Ramos (cell line): ENCODE results near the gene ARFGAP1.
"Not testable (repeated sequence)": the region's sequence is repeated elsewhere in the genome, so short reads cannot be mapped to it uniquely, and the experiment has no call there.

Experiments used
- in situ Hi-C: fragments of 300-500 bp; cut with MboI; formaldehyde crosslinking; loops from one replicate; pipeline ENCODE4 v1.14.3; 2022; ENCODE audit warnings: low sequenced_read_pairs; ENCODE audit not compliant: unreplicated experiment

ARFGAP1 gene

DNA sequence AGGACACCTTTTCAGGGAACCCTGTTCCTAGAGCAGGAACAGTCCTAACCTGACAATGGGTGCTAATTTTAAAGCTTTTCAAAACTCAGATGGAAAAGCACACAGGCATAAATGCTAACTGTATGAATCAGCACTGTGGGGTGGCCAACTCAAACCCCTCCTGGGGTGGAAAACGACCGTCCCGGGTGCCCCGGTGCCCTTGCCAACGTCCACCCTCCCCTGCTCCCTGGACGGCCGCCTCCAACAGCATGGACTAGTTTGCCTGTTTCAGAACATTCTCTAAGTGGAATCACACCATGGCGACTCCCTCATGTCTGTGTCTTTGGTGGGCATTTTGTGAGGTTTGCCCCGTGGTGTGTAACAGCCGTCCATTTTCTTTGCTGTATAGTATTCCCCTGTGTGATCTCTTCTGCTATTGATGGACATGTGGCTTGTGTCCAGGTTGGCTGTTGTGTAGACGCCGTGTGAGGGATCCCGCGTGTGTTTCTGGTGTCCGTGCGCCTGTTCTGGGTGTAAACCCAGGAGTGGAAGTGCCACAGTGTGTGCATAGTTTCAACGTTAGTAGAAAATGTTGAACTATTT lies 26.2 kb downstream of the ARFGAP1 start:
- in situ Hi-C loops, result no loop called here

DNA sequence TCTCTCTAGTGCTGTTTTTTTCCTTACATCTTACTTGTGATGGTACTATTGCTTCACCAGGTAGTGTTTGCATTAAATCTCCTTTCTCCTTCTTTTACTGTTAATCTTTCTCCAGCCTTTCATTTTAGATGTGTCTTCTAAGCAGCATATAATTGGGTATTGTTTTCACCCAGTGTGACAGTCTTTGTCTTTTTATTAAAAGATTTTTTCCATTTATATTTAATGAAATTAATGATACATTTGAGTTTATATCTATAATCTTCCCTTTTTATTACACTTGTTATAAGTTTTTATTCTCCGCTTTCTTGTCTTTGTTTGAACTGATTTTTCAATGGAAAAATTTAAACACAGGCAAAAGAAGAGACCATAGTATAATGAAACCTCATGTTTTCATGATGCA lies 29.1 kb downstream of the ARFGAP1 start:
- in situ Hi-C loops, result no loop called here

GRCh38 chr20:63303095-63303666 lies 30.6 kb downstream of the ARFGAP1 start:
- in situ Hi-C loops, result no loop called here

GRCh38 chr20:63305393-63305792 lies 32.8 kb downstream of the ARFGAP1 start:
- in situ Hi-C loops, result no loop called here

GRCh38 chr20:63305933-63306672 lies 33.5 kb downstream of the ARFGAP1 start:
- in situ Hi-C loops, result not testable (repeated sequence)

DNA sequence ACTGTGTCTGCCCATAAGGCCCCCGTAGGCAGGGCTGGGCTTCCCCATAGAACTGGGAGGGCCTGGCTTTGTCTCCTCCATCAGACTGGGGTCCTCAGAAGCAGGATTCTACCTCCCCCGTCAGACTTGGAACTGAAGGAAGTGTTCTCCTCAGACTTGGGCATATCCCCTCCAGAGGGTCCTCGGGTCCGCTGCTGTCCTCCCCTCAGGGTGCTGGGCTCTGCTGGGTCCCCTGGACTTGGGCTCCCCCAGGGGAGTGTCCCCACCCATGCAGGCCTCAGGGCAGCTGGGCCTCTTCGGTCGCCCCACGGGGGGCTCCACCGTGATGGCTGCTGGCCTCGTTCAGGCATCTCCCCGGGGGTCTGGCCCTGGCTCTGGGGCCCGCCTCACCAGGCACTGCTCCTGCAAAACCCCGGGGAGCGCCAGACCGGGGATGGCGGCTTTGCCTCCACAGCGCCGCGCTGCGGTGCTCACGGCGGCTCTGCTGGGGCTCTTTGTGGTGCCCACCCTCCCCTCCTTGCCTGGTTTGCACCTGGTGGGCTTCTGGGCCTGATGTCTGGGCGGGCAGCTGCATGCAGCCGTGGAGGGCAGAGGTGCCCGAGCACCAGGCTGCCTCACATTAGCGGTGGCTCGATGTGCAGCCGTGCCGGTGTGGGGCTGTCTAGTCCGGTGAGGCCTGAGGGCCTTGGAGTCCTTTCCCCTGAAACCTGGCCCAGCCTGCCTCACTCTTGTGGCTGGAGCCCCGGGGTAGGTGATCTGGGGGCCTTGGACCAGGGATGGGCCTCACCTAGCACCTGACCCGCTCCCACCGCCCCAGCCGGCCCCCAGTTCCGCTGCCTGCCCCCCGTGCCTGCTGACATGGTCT lies 34.3 kb downstream of the ARFGAP1 start:
- in situ Hi-C loops, result no loop called here

GRCh38 chr20:63307538-63308217 lies 35.1 kb downstream of the ARFGAP1 start:
- in situ Hi-C loops, result no loop called here

DNA sequence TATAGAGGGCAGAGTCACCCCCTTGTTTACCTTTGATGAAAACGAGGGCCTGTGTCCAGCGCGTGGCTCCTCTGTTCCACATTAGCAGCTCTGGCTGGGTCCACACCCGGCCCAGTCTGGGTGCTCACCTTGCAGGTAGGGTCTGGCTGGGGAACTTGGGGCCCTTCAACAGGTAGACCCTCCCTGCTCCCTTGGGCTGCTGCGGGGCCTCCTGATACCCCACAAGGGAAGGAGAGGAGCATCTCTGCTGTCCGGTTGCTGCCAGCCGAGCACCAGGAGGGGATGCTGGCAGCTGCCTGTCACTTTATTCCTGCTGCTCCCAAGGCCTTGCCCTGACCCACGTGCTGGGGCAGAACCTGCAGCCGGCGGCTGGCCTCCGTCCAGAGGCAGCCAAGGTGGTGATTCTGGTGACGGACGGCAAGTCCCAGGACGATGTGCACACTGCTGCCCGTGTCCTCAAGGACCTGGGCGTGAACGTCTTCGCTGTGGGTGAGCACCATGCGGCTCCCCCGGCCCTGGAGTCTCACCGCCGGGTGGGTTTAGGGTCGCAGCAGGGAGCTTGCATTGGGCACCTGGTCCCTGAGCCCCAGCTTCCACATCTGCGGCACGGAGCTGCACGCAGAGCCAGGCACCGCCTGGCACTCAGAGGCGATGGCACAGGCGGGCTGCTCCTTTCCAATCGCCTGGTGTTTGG lies 35.8 kb downstream of the ARFGAP1 start:
- in situ Hi-C loops, result no loop called here

GRCh38 chr20:63309261-63310071 lies 36.9 kb downstream of the ARFGAP1 start:
- in situ Hi-C loops, result no loop called here

GRCh38 chr20:63310265-63310991 lies 37.8 kb downstream of the ARFGAP1 start:
- in situ Hi-C loops, result no loop called here

DNA sequence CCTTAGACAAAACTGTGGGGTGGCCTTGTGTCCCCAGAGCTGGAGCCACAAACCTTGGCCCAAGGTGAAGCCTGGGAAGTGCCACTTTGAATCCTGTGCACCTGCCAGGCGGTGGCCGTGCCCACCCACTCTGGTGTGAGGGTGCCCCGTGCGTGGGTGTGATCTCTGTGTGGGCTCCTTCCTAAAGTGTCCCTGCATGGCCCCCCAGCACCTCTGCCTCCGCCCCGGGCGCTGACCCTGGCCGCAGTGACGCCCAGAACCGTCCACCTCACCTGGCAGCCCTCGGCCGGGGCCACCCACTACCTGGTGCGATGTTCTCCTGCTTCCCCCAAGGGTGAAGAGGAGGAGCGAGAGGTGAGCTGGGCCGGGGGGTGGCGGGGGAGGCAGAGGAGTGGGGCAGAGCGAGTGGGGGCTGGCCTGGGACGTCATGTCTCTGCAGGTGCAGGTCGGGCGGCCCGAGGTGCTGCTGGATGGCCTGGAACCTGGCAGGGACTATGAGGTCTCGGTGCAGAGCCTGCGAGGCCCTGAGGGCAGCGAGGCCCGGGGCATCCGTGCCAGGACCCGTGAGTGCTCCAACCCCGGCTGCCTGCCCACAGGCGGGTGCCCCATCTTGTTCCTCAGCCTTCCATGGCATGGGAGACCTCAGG lies 38.7 kb downstream of the ARFGAP1 start:
- in situ Hi-C loops, result no loop called here

GRCh38 chr20:63311833-63312243 lies 39.2 kb downstream of the ARFGAP1 start:
- in situ Hi-C loops, result no loop called here

- in situ Hi-C loops, result no loop called here
Observed at GRCh38 chr20:63312273-63312672, 39.7 kb downstream of the ARFGAP1 start.

DNA sequence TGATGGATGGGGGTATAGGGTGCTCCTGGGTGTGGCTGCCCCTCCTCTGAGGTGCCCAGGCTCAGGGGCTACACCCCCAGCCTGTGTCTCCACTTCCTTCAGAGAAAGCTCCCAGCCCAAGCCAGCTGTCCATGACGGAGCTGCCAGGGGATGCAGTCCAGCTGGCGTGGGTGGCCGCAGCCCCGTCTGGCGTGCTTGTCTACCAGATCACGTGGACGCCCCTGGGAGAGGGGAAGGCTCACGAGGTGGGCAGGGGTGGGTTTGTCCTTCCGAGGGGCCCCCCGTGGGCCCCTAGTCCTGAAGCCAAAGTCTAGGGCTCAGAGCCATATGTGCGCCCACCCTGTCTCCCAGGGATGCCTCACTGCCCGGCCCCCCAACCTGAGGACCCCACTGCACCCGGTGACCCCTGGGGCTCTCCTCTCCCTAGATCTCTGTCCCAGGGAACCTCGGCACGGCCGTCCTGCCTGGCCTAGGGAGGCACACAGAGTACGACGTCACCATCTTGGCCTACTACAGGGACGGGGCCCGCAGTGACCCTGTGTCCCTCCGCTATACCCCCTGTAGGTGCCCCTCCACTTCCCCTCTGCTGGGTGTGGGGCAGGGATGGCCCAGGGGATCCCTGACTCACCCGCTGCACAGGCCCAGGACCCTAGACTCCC lies 40.2 kb downstream of the ARFGAP1 start:
- in situ Hi-C loops, result no loop called here

DNA sequence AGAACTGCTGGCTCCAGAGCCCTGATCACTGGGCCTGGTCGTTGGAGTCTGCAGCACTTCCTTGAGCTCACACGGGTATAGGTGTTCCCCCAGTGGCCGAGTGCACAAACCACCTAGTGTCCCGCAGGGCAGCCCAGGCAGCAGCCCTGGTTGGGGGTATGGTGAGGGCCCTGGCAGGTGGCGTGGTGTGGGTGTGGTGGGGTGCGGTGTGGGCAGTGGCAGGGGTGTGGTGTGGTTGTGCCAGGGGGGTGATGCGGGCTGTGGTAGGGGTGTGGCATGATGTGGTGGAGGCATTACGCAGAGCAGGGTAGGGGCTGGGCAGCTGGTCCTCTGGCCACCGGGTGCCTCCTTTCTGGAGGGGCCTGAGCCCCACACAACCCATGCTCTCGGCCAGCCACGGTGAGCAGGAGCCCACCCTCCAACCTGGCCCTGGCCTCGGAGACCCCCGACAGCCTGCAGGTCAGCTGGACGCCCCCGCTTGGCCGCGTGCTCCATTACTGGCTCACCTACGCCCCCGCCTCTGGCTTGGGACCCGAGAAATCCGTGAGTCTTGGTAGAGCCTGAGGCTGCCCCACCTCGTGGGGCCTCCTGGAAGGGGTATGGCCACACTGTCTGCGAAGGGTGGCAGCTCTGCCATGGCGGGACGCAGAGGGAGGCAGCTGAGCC lies 40.9 kb downstream of the ARFGAP1 start:
- in situ Hi-C loops, result no loop called here

- in situ Hi-C loops, result no loop called here
Observed at GRCh38 chr20:63314015-63314471, 41.4 kb downstream of the ARFGAP1 start.
